Astrocyte (in vitro differentiated cells and primary cell): ENCODE results near the gene CRISPLD2.

ENCODE experiments used
- CTCF ChIP-seq: IDR thresholded peaks from 2 replicates; pipeline ENCODE4 v1.5.1; 2011; ENCODE audit warnings: low read depth, mild to moderate bottlenecking, inconsistent platforms, low read length, moderate library complexity; ENCODE audit not compliant: insufficient read depth
- EZH2 ChIP-seq: IDR thresholded peaks from 2 replicates; pipeline ENCODE4 v1.6.1; 2012; ENCODE audit warnings: mild to moderate bottlenecking, low read length, inconsistent platforms; ENCODE audit not compliant: insufficient read depth

- no peak for TF ChIP-seq CTCF
- TF ChIP-seq EZH2, result no peak
Measured at GRCh38 chr16:84890427-84890826, 70.6 kb downstream of the CRISPLD2 start.
